Activated CD8-positive, alpha-beta T cell treated with anti-CD3 and anti-CD28 coated beads for 36 hours (primary cell): ENCODE measurements around the gene TMEM201. TPM values are rescaled to one million over a fixed set of nuclear protein-coding genes. Genes with fewer than 3 reads are reported as not detected.

Source experiments
- ATAC-seq: fragments of 200-7000 bp; cut with Tn5 transposase; one replicate; pipeline ENCODE4 v1.10.0; 2021; ENCODE audit warnings: mild to moderate bottlenecking, moderate library complexity
- CTCF ChIA-PET: fragments of 350-600 bp; sonication (Branson Sonifier 250); formaldehyde crosslinking; loops from one replicate; lab custom pipeline; 2021; ENCODE audit warnings: antibody characterized with exemption; lab: Charles Lee
- POLR2A ChIA-PET: fragments of 350-600 bp; sonication (Branson Sonifier 250); formaldehyde crosslinking; loops from one replicate; lab custom pipeline; 2021; ENCODE audit warnings: antibody characterized with exemption; lab: Charles Lee
- DNase-seq: peaks from one replicate; pipeline ENCODE4 v3.0.0-alpha.2; 2020
- H3K27ac Mint-ChIP-seq: one replicate; pipeline ENCODE4 v1.8.0; 2021; ENCODE audit warnings: mild to moderate bottlenecking, mixed read lengths
- H3K27me3 Mint-ChIP-seq: one replicate; pipeline ENCODE4 v1.8.0; 2021; ENCODE audit warnings: mixed read lengths
- H3K36me3 Mint-ChIP-seq: one replicate; pipeline ENCODE4 v1.8.0; 2021; ENCODE audit warnings: low read depth, mixed read lengths
- H3K4me1 Mint-ChIP-seq: one replicate; pipeline ENCODE4 v1.8.0; 2021; ENCODE audit warnings: low read depth, mixed read lengths
- H3K4me3 Mint-ChIP-seq: one replicate; pipeline ENCODE4 v1.8.0; 2021; ENCODE audit warnings: mild to moderate bottlenecking, moderate library complexity, mixed read lengths
- H3K9me3 Mint-ChIP-seq: one replicate; pipeline ENCODE4 v1.8.0; 2021; ENCODE audit warnings: mixed read lengths
- intact Hi-C: fragments of 100-400 bp; cut with micrococcal nuclease; formaldehyde crosslinking; loops from one replicate; pipeline ENCODE4 v1.10.0; 2022
- total RNA-seq, 2 experiments: library from RNA; stranded (reverse); gene quantifications; one replicate each; pipeline ENCODE4 v1.2.3, GENCODE V29; 2021
- TF ChIP-seq, protein P1 (sequence below): fragments of 200-600 bp; IDR thresholded peaks from one replicate; pipeline ENCODE4 v1.8.0; 2022; ENCODE audit warnings: antibody characterized with exemption, mild to moderate bottlenecking

Gene TMEM201
- total RNA-seq, 2 experiments from 2014 or later: 16.2 to 18.1 TPM

DNA sequence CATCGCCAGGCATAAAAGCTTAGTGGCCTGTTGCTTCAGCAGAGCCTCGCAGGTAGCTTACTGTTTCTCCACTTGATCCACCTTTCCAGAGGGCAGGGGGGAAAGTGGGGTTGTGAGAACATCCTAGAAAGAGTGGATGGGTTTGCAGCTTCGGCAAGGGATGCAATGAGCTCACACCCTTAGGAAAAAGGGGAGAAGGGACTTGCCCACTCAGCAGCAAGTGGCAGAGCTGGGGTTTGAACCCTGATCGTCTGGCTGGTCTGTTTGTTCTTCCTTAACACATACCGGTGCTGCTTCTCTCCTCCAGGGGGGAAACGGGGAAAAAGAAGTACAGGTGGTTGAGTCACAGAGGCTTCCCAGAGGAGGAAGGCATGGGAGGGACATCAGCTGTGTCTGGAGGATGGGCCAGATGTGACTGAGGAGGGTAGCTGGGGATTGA is 1.0 kb downstream of the TMEM201 start:
- intact Hi-C loops: no loop called here
- Mint-ChIP-seq H3K27ac (peak overlapping the region; percentile 75), H3K9me3 (no peaks in the 10 kb centered on the region), H3K27me3 (no peaks in the 10 kb centered on the region), H3K4me3 (peak overlapping the region; percentile 84), H3K4me1 (peaks cover 33% of the 10 kb centered on the region), H3K36me3 (peaks cover 10% of the 10 kb centered on the region)
- ChIA-PET POLR2A (interaction anchor here (0.7 to 2.1 kb wide), 4 partner anchors 9 to 155 kb away, joined by 3 to 8 read pairs (median 4); no protein-coding TSS in a partner anchor), CTCF (interaction anchor here (0.8 to 1.6 kb wide), 6 partner anchors 11 to 278 kb away, joined by 3 to 6 read pairs (median 4); no protein-coding TSS in a partner anchor)
- ATAC-seq (no peak), DNase-seq (peak; percentile 24)
- TF ChIP-seq, protein P1, sequence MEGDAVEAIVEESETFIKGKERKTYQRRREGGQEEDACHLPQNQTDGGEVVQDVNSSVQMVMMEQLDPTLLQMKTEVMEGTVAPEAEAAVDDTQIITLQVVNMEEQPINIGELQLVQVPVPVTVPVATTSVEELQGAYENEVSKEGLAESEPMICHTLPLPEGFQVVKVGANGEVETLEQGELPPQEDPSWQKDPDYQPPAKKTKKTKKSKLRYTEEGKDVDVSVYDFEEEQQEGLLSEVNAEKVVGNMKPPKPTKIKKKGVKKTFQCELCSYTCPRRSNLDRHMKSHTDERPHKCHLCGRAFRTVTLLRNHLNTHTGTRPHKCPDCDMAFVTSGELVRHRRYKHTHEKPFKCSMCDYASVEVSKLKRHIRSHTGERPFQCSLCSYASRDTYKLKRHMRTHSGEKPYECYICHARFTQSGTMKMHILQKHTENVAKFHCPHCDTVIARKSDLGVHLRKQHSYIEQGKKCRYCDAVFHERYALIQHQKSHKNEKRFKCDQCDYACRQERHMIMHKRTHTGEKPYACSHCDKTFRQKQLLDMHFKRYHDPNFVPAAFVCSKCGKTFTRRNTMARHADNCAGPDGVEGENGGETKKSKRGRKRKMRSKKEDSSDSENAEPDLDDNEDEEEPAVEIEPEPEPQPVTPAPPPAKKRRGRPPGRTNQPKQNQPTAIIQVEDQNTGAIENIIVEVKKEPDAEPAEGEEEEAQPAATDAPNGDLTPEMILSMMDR: no peak

DNA sequence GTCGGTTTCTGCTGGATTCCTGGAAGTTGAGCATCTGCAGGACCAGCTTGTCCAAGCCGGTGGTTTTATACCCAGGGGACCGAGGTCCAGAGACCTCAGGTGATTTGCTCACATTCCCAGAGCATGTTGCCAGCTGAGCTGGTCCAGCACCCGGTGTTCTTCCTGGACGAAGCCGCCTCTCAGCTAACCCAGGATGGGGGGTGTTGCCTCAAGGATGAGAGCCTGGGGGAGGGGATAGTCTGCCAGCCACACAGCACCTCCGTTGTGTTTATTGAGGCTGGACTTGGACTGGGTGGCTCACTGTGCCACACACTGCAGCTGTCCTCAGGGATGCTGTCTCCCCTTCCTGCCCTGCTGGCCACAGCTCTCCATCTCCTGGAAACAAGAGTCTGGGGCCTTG is 1.5 kb downstream of the TMEM201 start:
- H3K27ac Mint-ChIP-seq: no peak overlapping the region
- ChIA-PET CTCF (interaction anchor here (0.8 to 1.6 kb wide), 6 partner anchors 11 to 278 kb away, joined by 3 to 6 read pairs (median 4); no protein-coding TSS in a partner anchor), POLR2A (interaction anchor here (0.7 to 2.1 kb wide), 4 partner anchors 8 to 155 kb away, joined by 3 to 8 read pairs (median 4); no protein-coding TSS in a partner anchor)
- no peak for ATAC-seq
- intact Hi-C loops: no loop called here
- TF ChIP-seq, protein P1: no peak
- no peak for DNase-seq
- H3K36me3 Mint-ChIP-seq: peaks cover 10% of the 10 kb centered on the region
- peaks cover 33% of the 10 kb centered on the region for H3K4me1 Mint-ChIP-seq
- no peaks in the 10 kb centered on the region for H3K27me3 Mint-ChIP-seq
- no peaks in the 10 kb centered on the region for H3K9me3 Mint-ChIP-seq
- peak overlapping the region; percentile 84 for H3K4me3 Mint-ChIP-seq

DNA sequence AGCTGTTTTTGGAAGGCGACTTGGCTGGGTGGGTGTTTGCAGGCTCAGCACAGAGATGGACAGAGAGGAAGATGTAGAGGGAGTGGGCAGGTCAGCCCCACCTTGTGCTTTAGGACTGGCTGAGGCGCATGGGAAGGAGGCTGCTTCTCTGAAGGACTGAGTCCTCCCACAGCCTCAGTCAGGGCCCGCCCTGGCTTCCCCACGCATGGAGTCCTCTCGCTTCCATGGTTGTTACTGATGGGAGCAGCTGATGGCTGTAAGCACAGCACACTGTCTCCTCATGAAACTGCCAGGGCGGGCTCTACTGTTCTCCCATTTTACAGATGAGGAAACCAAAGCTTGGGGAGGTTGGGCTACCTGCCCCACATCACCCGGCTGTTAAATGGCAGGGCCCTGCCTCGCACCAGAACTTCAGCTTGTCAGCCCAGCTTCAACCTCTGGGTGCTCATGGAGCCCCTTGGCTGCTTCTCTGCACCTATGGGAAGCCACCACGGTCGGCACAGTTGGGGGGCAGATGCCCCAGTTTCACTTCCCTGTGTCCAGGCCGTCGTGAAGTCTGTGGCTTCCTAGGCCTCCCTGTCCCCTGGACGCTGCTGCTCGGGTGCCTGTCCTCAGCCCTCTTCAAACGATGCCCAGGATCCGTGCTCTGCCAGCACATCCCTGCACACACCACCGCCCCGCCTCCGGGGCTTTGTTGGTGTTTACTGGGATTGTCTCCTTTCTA is 2.4 kb downstream of the TMEM201 start:
- CTCF ChIA-PET: interaction anchor here (1.5 to 2.0 kb wide), 3 partner anchors 25 to 324 kb away, joined by 3 to 8 read pairs (median 4); no protein-coding TSS in a partner anchor
- Mint-ChIP-seq H3K9me3 (no peaks in the 10 kb centered on the region), H3K27ac (no peak overlapping the region), H3K4me3 (peak overlapping the region; percentile 84), H3K36me3 (peaks cover 10% of the 10 kb centered on the region), H3K4me1 (peaks cover 33% of the 10 kb centered on the region), H3K27me3 (no peaks in the 10 kb centered on the region)
- TF ChIP-seq, protein P1: no peak
- DNase-seq (no peak), ATAC-seq (no peak)
- intact Hi-C loops: no loop called here
- POLR2A ChIA-PET: interaction anchor here (2.1 kb wide), 1 partner anchor 10 kb away, joined by 8 read pairs; no protein-coding TSS in a partner anchor

DNA sequence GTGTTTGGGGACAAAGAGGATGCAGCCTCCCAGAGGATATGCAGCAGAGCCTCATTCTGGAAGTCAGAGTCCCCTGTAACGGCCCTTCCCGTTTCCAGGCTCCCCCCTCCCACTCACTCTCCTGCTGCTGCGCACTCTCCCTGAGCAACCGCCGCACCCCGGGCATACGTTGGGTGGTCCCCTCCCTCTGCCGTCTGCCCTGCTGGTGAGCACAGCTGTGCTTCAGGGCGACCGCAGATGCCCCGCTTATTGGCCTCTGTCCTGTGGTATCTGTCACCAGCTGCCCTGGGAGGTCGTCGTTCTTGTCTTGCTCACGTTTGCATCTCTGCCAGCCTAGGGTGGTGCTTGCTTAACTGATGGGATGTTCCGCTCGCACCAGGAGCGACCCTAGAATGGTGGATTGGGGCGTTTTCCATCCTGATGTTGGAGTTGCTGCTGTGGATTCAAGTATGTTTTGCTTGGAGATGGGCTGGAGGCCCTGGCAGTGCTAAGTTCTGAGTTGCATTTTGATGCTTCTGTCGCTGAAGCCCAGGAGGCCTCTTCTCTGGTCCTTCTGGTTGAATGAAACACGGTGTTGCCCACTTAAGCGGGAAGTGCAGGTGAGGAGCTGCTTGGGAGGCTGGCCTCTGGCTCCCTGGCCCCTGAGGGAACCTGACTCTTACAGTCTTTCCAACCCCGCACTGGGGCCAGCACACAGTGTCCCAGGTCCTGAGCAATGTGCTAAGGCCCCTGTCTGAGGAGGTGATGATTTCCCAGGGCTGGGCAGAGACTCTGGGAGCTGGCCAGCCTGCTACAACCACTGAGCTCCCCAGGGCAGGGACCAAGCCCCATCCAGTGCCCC is 3.2 kb downstream of the TMEM201 start:
- intact Hi-C loops: no loop called here
- Mint-ChIP-seq H3K4me1 (peaks cover 33% of the 10 kb centered on the region), H3K4me3 (no peak overlapping the region), H3K27me3 (no peaks in the 10 kb centered on the region), H3K36me3 (peaks cover 10% of the 10 kb centered on the region), H3K9me3 (no peaks in the 10 kb centered on the region), H3K27ac (no peak overlapping the region)
- ChIA-PET POLR2A (interaction anchor here (0.6 to 1.4 kb wide), 6 partner anchors 12 to 62 kb away, joined by 3 to 6 read pairs (median 4); no protein-coding TSS in a partner anchor), CTCF (interaction anchor here (1.5 to 2.0 kb wide), 2 partner anchors 24 to 325 kb away, joined by 3 to 8 read pairs; no protein-coding TSS in a partner anchor)
- TF ChIP-seq, protein P1: no peak
- DNase-seq (no peak), ATAC-seq (no peak)
